MCF 10A (cell line): Measurements from ENCODE around the gene CCDC181. TPM values are rescaled to one million over a fixed set of nuclear protein-coding genes. Genes with fewer than 3 reads are reported as not detected.

Experiments used
- BruUV-seq: library from RNA; stranded (reverse); fragments of 400-500 nt; replicated peaks from 2 replicates; lab custom pipeline; 2021; lab: Mats Ljungman, UMichigan
- CTCF ChIA-PET: fragments of 300-600 bp; sonication (Branson Sonifier 250); formaldehyde crosslinking; extraction: SDS; loops from one replicate; lab custom pipeline; 2021; ENCODE audit warnings: antibody characterized with exemption, inconsistent platforms; lab: Yijun Ruan, JAX
- POLR2A ChIA-PET: fragments of 300-600, 350-650 bp; sonication (Branson Sonifier 250); formaldehyde crosslinking; extraction: SDS; loops from one replicate; lab custom pipeline; 2020; ENCODE audit warnings: antibody characterized with exemption, inconsistent platforms; lab: Yijun Ruan, JAX
- DNase-seq: peaks from one replicate; pipeline ENCODE4 v3.0.0-alpha.2; 2018; ENCODE audit not compliant: unreplicated experiment
- H3K27ac Mint-ChIP-seq: one replicate; pipeline ENCODE4 v1.8.0; 2022; ENCODE audit warnings: mild to moderate bottlenecking, low read depth, mixed read lengths; ENCODE audit not compliant: unreplicated experiment
- H3K27me3 Mint-ChIP-seq: one replicate; pipeline ENCODE4 v1.8.0; 2022; ENCODE audit warnings: mixed read lengths; ENCODE audit not compliant: insufficient read depth, unreplicated experiment
- H3K36me3 Mint-ChIP-seq: one replicate; pipeline ENCODE4 v1.8.0; 2022; ENCODE audit warnings: mild to moderate bottlenecking, moderate library complexity, mixed read lengths; ENCODE audit not compliant: insufficient read depth, unreplicated experiment
- H3K4me1 Mint-ChIP-seq: one replicate; pipeline ENCODE4 v1.8.0; 2022; ENCODE audit warnings: mixed read lengths; ENCODE audit not compliant: insufficient read depth, unreplicated experiment
- H3K4me3 Mint-ChIP-seq: one replicate; pipeline ENCODE4 v1.8.0; 2022; ENCODE audit warnings: mild to moderate bottlenecking, moderate library complexity, mixed read lengths; ENCODE audit not compliant: unreplicated experiment
- H3K9me3 Mint-ChIP-seq: one replicate; pipeline ENCODE4 v1.8.0; 2022; ENCODE audit warnings: mixed read lengths; ENCODE audit not compliant: unreplicated experiment
- intact Hi-C: fragments of 100-400 bp; cut with micrococcal nuclease; formaldehyde crosslinking; loops from 2 replicates; pipeline ENCODE4 v1.14.1; 2022
- total RNA-seq: library from RNA; stranded (reverse); gene quantifications from 2 replicates; pipeline ENCODE4 v1.2.3, GENCODE V29; 2022
- TF ChIP-seq, protein P1 (sequence below): fragments of 200-600 bp; IDR thresholded peaks from one replicate; pipeline ENCODE4 v1.8.0; 2022; ENCODE audit warnings: antibody characterized with exemption, mild to moderate bottlenecking; ENCODE audit not compliant: unreplicated experiment

The CCDC181 gene
- total RNA-seq, 1 experiment from 2014 or later, result not detected

DNA sequence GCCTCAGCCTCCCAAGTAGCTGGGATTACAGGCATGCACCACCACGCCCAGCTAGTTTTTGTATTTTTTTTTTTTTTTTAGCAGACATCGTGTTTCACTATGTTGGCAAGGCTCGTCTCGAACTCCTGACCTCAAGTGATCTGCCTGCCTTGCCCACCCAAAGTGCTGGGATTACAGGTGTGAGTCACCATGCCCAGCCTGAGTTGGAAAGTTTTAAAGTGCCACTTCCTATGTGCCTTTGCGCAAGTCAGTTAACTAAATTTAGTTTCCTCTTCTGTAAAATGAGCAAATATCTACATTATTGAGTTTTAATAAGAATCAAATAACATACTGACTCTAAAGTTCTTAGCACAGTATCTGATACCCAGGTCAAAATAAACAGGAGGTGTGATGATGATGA lies 46.1 kb upstream of the CCDC181 start:
- no peak overlapping the region for H3K4me3 Mint-ChIP-seq
- H3K36me3 Mint-ChIP-seq, result peaks cover 34% of the 10 kb centered on the region
- TF ChIP-seq, protein P1, sequence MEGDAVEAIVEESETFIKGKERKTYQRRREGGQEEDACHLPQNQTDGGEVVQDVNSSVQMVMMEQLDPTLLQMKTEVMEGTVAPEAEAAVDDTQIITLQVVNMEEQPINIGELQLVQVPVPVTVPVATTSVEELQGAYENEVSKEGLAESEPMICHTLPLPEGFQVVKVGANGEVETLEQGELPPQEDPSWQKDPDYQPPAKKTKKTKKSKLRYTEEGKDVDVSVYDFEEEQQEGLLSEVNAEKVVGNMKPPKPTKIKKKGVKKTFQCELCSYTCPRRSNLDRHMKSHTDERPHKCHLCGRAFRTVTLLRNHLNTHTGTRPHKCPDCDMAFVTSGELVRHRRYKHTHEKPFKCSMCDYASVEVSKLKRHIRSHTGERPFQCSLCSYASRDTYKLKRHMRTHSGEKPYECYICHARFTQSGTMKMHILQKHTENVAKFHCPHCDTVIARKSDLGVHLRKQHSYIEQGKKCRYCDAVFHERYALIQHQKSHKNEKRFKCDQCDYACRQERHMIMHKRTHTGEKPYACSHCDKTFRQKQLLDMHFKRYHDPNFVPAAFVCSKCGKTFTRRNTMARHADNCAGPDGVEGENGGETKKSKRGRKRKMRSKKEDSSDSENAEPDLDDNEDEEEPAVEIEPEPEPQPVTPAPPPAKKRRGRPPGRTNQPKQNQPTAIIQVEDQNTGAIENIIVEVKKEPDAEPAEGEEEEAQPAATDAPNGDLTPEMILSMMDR, result no peak
- BruUV-seq, result no TSS peak
- intact Hi-C loops, result no loop called here
- no peaks in the 10 kb centered on the region for H3K9me3 Mint-ChIP-seq
- POLR2A ChIA-PET, result interaction anchor here (0.6 to 6.2 kb wide), 5 partner anchors 9 to 108 kb away, joined by 3 to 29 read pairs (median 6); partner anchors contain the start of gene SLC19A2
- peak; percentile 27 for DNase-seq
- H3K27me3 Mint-ChIP-seq, result no peaks in the 10 kb centered on the region
- H3K27ac Mint-ChIP-seq, result no peak overlapping the region
- CTCF ChIA-PET, result interaction anchor here (0.9 to 2.0 kb wide), 5 partner anchors 10 to 321 kb away, joined by 3 to 10 read pairs (median 6); partner anchors contain the start of genes F5 and METTL18
- peaks cover 11% of the 10 kb centered on the region for H3K4me1 Mint-ChIP-seq

DNA sequence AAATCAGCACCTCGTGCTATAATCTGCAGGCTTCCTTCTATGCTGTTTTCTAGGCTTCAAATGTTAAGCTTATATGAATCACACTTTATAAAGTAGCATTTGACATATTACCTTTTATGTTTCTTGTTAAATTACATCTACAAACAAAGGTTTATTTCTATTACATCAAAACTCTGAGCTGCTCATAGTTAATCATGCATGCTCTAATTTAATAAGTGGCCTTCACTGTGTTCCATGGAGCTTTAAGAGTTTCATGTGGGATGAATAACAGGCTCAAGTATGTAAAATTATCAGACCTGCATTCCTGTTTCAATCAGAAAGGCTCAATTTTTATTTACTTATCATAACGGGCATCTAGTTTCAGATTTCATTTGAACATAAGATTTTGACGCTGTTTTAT lies 45.5 kb upstream of the CCDC181 start:
- H3K4me1 Mint-ChIP-seq, result peaks cover 8% of the 10 kb centered on the region
- TF ChIP-seq, protein P1, result no peak
- H3K9me3 Mint-ChIP-seq, result no peaks in the 10 kb centered on the region
- no peaks in the 10 kb centered on the region for H3K27me3 Mint-ChIP-seq
- no TSS peak for BruUV-seq
- CTCF ChIA-PET, result interaction anchor here (0.8 to 2.0 kb wide), 5 partner anchors 10 to 322 kb away, joined by 3 to 10 read pairs (median 6); partner anchors contain the start of gene METTL18
- H3K27ac Mint-ChIP-seq, result no peak overlapping the region
- DNase-seq, result no peak
- H3K36me3 Mint-ChIP-seq, result peaks cover 40% of the 10 kb centered on the region
- H3K4me3 Mint-ChIP-seq, result no peak overlapping the region
- POLR2A ChIA-PET, result interaction anchor here (0.6 to 6.2 kb wide), 6 partner anchors 9 to 74 kb away, joined by 3 to 29 read pairs (median 4); partner anchors contain the start of gene SLC19A2
- intact Hi-C loops, result no loop called here

DNA sequence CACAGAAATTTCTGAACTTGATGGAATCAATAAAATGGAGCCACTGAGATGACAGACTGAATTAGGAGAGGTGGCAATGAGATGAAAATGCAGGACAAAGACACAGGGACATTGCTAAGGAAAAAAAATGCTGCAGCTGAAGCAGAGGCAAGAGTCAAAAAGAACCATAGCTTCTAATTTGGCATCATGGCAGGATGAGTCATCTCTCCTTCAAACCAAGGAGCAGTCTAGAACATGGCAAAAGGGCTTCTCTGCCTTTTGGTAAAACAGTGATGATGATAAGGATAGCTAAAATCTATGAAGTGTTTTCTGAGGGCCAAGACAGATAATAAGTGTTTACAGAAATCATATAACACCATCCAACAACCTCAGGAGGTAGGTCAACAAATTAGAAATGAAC lies 41.7 kb upstream of the CCDC181 start:
- Mint-ChIP-seq H3K27ac (no peak overlapping the region), H3K4me3 (no peak overlapping the region), H3K27me3 (no peaks in the 10 kb centered on the region), H3K9me3 (no peaks in the 10 kb centered on the region), H3K36me3 (peaks cover 56% of the 10 kb centered on the region), H3K4me1 (peaks cover 8% of the 10 kb centered on the region)
- TF ChIP-seq, protein P1, result no peak
- BruUV-seq, result no TSS peak
- ChIA-PET CTCF (interaction anchor here (0.6 to 2.9 kb wide), 18 partner anchors 9 to 1190 kb away, joined by 3 to 27 read pairs (median 4); no protein-coding TSS in a partner anchor), POLR2A (interaction anchor here (0.7 to 6.2 kb wide), 7 partner anchors 10 to 86 kb away, joined by 3 to 29 read pairs (median 4); partner anchors contain the start of gene SLC19A2)
- intact Hi-C loops, result loop anchor here (5.0 kb wide), 3 partner anchors 238 to 867 kb away; no protein-coding TSS in a partner anchor
- peak; percentile 35 for DNase-seq
